WTC11 (cell line): ENCODE data around the gene IFIT5. TPM values are rescaled to one million over a fixed set of nuclear protein-coding genes. Genes with fewer than 3 reads are reported as not detected.

Experiments used
- ATAC-seq: fragments of 200-7000 bp; cut with Tn5 transposase; 2 replicates; pipeline ENCODE4 v1.10.0; 2021; ENCODE audit warnings: mild to moderate bottlenecking, moderate library complexity
- CTCF ChIA-PET: fragments of 300-600 bp; sonication (Branson Sonifier 250); formaldehyde crosslinking; loops from one replicate; lab custom pipeline; 2021; ENCODE audit warnings: antibody characterized with exemption; lab: Charles Lee
- POLR2A ChIA-PET: fragments of 350-600 bp; sonication (Branson Sonifier 250); formaldehyde crosslinking; loops from one replicate; lab custom pipeline; 2021; ENCODE audit warnings: antibody characterized with exemption; lab: Charles Lee
- DNase-seq: peaks from one replicate; pipeline ENCODE4 v3.0.0; 2021; ENCODE audit warnings: low spot score
- H3K27ac Mint-ChIP-seq: 2 replicates; pipeline ENCODE4 v1.8.0; 2021; ENCODE audit warnings: mixed read lengths
- H3K27me3 Mint-ChIP-seq: 2 replicates; pipeline ENCODE4 v1.8.0; 2021; ENCODE audit warnings: low read depth, mild to moderate bottlenecking, moderate library complexity, mixed read lengths
- H3K36me3 Mint-ChIP-seq: 2 replicates; pipeline ENCODE4 v1.8.0; 2021; ENCODE audit warnings: mixed read lengths
- H3K4me1 Mint-ChIP-seq: 2 replicates; pipeline ENCODE4 v1.8.0; 2022; ENCODE audit warnings: mixed read lengths
- H3K4me3 Mint-ChIP-seq: 2 replicates; pipeline ENCODE4 v1.8.0; 2021; ENCODE audit warnings: mild to moderate bottlenecking, moderate library complexity, mixed read lengths
- H3K9me3 Mint-ChIP-seq: 2 replicates; pipeline ENCODE4 v1.8.0; 2021; ENCODE audit warnings: mixed read lengths
- ESRRA ChIP-seq: sonication (generic); formaldehyde crosslinking; IDR thresholded peaks from 2 replicates; pipeline ENCODE4 v1.8.1; 2022; ENCODE audit warnings: mild to moderate bottlenecking, missing genetic modification reagents, borderline replicate concordance
- ETV6 ChIP-seq: sonication (generic); formaldehyde crosslinking; IDR thresholded peaks from 2 replicates; pipeline ENCODE4 v1.8.1; 2022; ENCODE audit warnings: mild to moderate bottlenecking, missing genetic modification reagents
- JAZF1 ChIP-seq: fragments of 250-450 bp; sonication (Bioruptor Pico); IDR thresholded peaks from 2 replicates; pipeline ENCODE4 v1.9.0; 2021; ENCODE audit warnings: moderate library complexity, mild to moderate bottlenecking, inconsistent platforms
- MYBL2 ChIP-seq: sonication (generic); formaldehyde crosslinking; IDR thresholded peaks from 2 replicates; pipeline ENCODE4 v1.8.1; 2023; ENCODE audit warnings: mild to moderate bottlenecking, moderate library complexity, missing genetic modification reagents
- ZNF121 ChIP-seq: sonication (generic); formaldehyde crosslinking; IDR thresholded peaks from 2 replicates; pipeline ENCODE4 v1.8.0; 2023; ENCODE audit warnings: missing genetic modification reagents
- total RNA-seq: library from RNA; stranded (reverse); gene quantifications from 3 replicates; pipeline ENCODE4 v1.2.3, GENCODE V29; 2021
- TF ChIP-seq, protein P1 (sequence below): sonication (generic); formaldehyde crosslinking; IDR thresholded peaks from 2 replicates; pipeline ENCODE4 v1.8.0; 2022; ENCODE audit warnings: missing genetic modification reagents
- TF ChIP-seq, protein P2 (sequence below): fragments of 200-600 bp; IDR thresholded peaks from 2 replicates; pipeline ENCODE4 v1.8.0; 2022; ENCODE audit warnings: antibody characterized with exemption
- TF ChIP-seq, protein P3 (sequence below): sonication (generic); formaldehyde crosslinking; IDR thresholded peaks from 2 replicates; pipeline ENCODE4 v1.8.0; 2022; ENCODE audit warnings: mild to moderate bottlenecking, missing genetic modification reagents
- TF ChIP-seq, protein P4 (sequence below): sonication (generic); formaldehyde crosslinking; conservative IDR thresholded peaks from 2 replicates; pipeline ENCODE4 v1.8.1; 2022; ENCODE audit warnings: mild to moderate bottlenecking, missing genetic modification reagents
- TF ChIP-seq, protein P5 (sequence below): fragments of 250-450 bp; sonication (Bioruptor Pico); IDR thresholded peaks from 2 replicates; pipeline ENCODE4 v2.1.2; 2022; ENCODE audit warnings: mild to moderate bottlenecking, moderate library complexity
- TF ChIP-seq, protein P6 (sequence below): fragments of 250-450 bp; sonication (Bioruptor Pico); IDR thresholded peaks from 2 replicates; pipeline ENCODE4 v1.8.0; 2021; ENCODE audit warnings: mild to moderate bottlenecking
- TF ChIP-seq, protein P7 (sequence below): sonication (generic); formaldehyde crosslinking; IDR thresholded peaks from 2 replicates; pipeline ENCODE4 v1.8.0; 2023; ENCODE audit warnings: missing genetic modification reagents

IFIT5 gene
- total RNA-seq, 1 experiment from 2014 or later = 2.0 TPM

DNA sequence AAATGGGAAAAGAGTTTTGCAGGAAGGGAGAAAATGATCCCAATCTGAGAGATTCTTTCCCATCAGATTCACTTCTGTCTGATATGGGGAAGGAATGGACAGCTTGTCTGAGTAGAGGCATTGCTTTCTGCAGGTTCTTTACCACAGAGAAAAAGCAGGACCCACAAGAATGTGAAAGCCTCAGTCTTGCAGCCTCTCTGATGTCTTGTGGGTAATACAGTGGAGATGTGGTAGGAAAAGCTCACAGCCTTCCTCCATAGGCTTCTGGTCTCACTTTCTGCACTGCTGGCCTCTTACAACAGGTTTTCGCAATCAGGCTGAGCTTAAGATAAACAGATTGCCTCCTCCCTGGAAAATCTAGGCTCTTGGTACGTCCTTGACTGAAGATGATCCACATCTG, 21.4 kb upstream of the IFIT5 start:
- no peak for DNase-seq
- ATAC-seq = no peak
- H3K36me3 Mint-ChIP-seq = peaks cover 6% of the 10 kb centered on the region
- ChIA-PET CTCF (interaction anchor here (0.6 to 1.3 kb wide), 4 partner anchors 21 to 665 kb away, joined by 3 read pairs; partner anchors contain the start of gene IFIT5), POLR2A (no interaction called here)
- peak overlapping the region; percentile 98; the same call in 1 of the 2 replicates for H3K27ac Mint-ChIP-seq
- H3K9me3 Mint-ChIP-seq = peaks cover 19% of the 10 kb centered on the region
- H3K4me1 Mint-ChIP-seq = peaks cover 15% of the 10 kb centered on the region
- no peak for TF ChIP-seq JAZF1 (CRISPR knock-in tag)
- TF ChIP-seq, protein P1, sequence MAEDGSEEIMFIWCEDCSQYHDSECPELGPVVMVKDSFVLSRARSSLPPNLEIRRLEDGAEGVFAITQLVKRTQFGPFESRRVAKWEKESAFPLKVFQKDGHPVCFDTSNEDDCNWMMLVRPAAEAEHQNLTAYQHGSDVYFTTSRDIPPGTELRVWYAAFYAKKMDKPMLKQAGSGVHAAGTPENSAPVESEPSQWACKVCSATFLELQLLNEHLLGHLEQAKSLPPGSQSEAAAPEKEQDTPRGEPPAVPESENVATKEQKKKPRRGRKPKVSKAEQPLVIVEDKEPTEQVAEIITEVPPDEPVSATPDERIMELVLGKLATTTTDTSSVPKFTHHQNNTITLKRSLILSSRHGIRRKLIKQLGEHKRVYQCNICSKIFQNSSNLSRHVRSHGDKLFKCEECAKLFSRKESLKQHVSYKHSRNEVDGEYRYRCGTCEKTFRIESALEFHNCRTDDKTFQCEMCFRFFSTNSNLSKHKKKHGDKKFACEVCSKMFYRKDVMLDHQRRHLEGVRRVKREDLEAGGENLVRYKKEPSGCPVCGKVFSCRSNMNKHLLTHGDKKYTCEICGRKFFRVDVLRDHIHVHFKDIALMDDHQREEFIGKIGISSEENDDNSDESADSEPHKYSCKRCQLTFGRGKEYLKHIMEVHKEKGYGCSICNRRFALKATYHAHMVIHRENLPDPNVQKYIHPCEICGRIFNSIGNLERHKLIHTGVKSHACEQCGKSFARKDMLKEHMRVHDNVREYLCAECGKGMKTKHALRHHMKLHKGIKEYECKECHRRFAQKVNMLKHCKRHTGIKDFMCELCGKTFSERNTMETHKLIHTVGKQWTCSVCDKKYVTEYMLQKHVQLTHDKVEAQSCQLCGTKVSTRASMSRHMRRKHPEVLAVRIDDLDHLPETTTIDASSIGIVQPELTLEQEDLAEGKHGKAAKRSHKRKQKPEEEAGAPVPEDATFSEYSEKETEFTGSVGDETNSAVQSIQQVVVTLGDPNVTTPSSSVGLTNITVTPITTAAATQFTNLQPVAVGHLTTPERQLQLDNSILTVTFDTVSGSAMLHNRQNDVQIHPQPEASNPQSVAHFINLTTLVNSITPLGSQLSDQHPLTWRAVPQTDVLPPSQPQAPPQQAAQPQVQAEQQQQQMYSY (CRISPR knock-in tag) = 0 out of 2 replicates have a peak, but pooled peaks have one; percentile 15
- TF ChIP-seq, protein P2, sequence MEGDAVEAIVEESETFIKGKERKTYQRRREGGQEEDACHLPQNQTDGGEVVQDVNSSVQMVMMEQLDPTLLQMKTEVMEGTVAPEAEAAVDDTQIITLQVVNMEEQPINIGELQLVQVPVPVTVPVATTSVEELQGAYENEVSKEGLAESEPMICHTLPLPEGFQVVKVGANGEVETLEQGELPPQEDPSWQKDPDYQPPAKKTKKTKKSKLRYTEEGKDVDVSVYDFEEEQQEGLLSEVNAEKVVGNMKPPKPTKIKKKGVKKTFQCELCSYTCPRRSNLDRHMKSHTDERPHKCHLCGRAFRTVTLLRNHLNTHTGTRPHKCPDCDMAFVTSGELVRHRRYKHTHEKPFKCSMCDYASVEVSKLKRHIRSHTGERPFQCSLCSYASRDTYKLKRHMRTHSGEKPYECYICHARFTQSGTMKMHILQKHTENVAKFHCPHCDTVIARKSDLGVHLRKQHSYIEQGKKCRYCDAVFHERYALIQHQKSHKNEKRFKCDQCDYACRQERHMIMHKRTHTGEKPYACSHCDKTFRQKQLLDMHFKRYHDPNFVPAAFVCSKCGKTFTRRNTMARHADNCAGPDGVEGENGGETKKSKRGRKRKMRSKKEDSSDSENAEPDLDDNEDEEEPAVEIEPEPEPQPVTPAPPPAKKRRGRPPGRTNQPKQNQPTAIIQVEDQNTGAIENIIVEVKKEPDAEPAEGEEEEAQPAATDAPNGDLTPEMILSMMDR = no peak
- TF ChIP-seq, protein P3, sequence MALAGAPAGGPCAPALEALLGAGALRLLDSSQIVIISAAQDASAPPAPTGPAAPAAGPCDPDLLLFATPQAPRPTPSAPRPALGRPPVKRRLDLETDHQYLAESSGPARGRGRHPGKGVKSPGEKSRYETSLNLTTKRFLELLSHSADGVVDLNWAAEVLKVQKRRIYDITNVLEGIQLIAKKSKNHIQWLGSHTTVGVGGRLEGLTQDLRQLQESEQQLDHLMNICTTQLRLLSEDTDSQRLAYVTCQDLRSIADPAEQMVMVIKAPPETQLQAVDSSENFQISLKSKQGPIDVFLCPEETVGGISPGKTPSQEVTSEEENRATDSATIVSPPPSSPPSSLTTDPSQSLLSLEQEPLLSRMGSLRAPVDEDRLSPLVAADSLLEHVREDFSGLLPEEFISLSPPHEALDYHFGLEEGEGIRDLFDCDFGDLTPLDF = no peak
- TF ChIP-seq, protein P4, sequence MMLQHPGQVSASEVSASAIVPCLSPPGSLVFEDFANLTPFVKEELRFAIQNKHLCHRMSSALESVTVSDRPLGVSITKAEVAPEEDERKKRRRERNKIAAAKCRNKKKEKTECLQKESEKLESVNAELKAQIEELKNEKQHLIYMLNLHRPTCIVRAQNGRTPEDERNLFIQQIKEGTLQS = no peak
- TF ChIP-seq, protein P5, sequence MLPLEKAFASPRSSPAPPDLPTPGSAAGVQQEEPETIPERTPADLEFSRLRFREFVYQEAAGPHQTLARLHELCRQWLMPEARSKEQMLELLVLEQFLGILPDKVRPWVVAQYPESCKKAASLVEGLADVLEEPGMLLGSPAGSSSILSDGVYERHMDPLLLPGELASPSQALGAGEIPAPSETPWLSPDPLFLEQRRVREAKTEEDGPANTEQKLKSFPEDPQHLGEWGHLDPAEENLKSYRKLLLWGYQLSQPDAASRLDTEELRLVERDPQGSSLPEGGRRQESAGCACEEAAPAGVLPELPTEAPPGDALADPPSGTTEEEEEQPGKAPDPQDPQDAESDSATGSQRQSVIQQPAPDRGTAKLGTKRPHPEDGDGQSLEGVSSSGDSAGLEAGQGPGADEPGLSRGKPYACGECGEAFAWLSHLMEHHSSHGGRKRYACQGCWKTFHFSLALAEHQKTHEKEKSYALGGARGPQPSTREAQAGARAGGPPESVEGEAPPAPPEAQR = no peak
- H3K4me3 Mint-ChIP-seq = peak overlapping the region; percentile 71; the same call in 1 of the 2 replicates
- H3K27me3 Mint-ChIP-seq = no peaks in the 10 kb centered on the region

DNA sequence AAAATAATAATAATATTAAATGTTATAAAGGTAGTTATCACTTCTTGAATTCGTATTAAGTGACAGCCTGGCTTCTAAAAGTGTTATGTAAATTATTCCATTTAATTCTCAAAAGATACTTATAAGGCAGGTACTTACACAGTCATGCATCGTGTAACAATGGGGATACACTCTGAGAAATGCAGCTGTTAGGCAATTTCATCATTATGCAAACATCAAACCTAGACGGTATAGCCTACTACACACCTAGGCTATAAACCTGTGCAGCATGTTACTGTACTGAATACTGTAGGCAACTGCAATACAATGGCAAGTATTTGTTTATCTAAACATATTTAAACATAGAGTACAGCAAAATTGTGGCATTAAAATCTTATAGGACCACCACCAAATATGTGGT, 20.5 kb upstream of the IFIT5 start:
- peaks cover 29% of the 10 kb centered on the region for H3K9me3 Mint-ChIP-seq
- no peaks in the 10 kb centered on the region for H3K27me3 Mint-ChIP-seq
- TF ChIP-seq, protein P6, sequence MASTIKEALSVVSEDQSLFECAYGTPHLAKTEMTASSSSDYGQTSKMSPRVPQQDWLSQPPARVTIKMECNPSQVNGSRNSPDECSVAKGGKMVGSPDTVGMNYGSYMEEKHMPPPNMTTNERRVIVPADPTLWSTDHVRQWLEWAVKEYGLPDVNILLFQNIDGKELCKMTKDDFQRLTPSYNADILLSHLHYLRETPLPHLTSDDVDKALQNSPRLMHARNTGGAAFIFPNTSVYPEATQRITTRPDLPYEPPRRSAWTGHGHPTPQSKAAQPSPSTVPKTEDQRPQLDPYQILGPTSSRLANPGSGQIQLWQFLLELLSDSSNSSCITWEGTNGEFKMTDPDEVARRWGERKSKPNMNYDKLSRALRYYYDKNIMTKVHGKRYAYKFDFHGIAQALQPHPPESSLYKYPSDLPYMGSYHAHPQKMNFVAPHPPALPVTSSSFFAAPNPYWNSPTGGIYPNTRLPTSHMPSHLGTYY (CRISPR knock-in tag) = no peak
- no peak for TF ChIP-seq ETV6
- TF ChIP-seq ESRRA (CRISPR knock-in tag) = no peak
- TF ChIP-seq MYBL2 = no peak
- TF ChIP-seq, protein P7, sequence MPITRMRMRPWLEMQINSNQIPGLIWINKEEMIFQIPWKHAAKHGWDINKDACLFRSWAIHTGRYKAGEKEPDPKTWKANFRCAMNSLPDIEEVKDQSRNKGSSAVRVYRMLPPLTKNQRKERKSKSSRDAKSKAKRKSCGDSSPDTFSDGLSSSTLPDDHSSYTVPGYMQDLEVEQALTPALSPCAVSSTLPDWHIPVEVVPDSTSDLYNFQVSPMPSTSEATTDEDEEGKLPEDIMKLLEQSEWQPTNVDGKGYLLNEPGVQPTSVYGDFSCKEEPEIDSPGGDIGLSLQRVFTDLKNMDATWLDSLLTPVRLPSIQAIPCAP (CRISPR knock-in tag) = no peak
- no peak for TF ChIP-seq ZNF121 (CRISPR knock-in tag)
- peaks cover 15% of the 10 kb centered on the region for H3K36me3 Mint-ChIP-seq
- H3K27ac Mint-ChIP-seq = no peak overlapping the region
- peaks cover 12% of the 10 kb centered on the region for H3K4me1 Mint-ChIP-seq
- ChIA-PET CTCF (interaction anchor here (1.3 kb wide), 1 partner anchor 20 kb away, joined by 3 read pairs; the partner anchor contains the start of gene IFIT5), POLR2A (no interaction called here)
- DNase-seq (no peak), ATAC-seq (no peak)
- H3K4me3 Mint-ChIP-seq = no peak overlapping the region
